Astrocyte of the cerebellum (primary cell): ENCODE measurements around the gene FXYD7.

ENCODE experiments used
- DNase-seq: peaks from one replicate; pipeline ENCODE4 v3.0.0-alpha.2; 2011; ENCODE audit warnings: low read depth
- H3K4me3 ChIP-seq: 2 replicates; pipeline ENCODE4 v1.5.1; 2011; ENCODE audit warnings: mild to moderate bottlenecking, low read depth, low read length, moderate library complexity
- in situ Hi-C: cut with HindIII; loops from 2 replicates; pipeline ENCODE4 v1.10.0; 2017; ENCODE audit warnings: low sequenced_read_pairs
- TF ChIP-seq, protein P1 (sequence below): IDR thresholded peaks from 2 replicates; pipeline ENCODE4 v1.5.1; 2012; ENCODE audit warnings: low read length, low read depth, moderate library complexity, mild to moderate bottlenecking; ENCODE audit errors: missing control alignments

FXYD7 gene

DNA sequence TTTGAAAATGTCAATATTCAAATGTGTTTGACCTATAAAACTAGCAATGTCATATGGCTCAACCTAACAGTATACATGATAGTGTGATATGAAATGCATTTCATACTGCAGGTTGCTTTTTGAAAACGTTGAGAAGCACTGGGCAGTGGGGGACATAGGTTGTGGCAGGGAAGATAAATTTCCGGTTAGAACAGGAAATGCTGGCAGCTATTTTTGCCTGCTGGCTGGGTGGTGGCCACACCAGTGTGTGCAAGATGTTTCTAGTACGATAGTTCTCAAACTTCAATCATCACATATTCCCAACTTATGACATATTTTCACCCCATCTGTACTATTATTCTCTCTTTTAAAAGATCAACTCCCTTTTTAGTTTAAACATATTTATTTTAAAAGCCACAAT lies 28.7 kb downstream of the FXYD7 start:
- DNase-seq, result no peak
- no peak overlapping the region for H3K4me3 ChIP-seq
- in situ Hi-C loops, result no loop called here
- TF ChIP-seq, protein P1, sequence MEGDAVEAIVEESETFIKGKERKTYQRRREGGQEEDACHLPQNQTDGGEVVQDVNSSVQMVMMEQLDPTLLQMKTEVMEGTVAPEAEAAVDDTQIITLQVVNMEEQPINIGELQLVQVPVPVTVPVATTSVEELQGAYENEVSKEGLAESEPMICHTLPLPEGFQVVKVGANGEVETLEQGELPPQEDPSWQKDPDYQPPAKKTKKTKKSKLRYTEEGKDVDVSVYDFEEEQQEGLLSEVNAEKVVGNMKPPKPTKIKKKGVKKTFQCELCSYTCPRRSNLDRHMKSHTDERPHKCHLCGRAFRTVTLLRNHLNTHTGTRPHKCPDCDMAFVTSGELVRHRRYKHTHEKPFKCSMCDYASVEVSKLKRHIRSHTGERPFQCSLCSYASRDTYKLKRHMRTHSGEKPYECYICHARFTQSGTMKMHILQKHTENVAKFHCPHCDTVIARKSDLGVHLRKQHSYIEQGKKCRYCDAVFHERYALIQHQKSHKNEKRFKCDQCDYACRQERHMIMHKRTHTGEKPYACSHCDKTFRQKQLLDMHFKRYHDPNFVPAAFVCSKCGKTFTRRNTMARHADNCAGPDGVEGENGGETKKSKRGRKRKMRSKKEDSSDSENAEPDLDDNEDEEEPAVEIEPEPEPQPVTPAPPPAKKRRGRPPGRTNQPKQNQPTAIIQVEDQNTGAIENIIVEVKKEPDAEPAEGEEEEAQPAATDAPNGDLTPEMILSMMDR, result no peak

DNA sequence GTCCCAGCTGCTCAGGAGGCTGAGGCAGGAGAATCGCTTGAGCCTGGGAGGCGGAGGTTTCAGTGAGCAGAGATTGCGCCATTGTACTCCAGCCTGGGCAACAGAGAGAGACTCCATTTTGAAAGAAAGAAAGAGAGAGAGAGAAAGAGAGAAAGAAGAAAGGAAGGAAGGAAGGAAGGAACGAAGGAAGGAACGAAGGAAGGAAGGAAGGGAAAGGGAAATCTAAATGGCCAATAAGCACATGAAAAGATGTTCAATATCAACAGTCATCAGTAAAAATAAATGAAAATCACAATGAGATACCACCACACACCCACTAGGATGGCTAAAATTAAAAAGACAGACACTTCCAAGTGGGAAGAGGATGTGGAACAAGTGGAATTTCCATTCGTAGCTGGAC lies 31.2 kb downstream of the FXYD7 start:
- in situ Hi-C loops, result no loop called here

DNA sequence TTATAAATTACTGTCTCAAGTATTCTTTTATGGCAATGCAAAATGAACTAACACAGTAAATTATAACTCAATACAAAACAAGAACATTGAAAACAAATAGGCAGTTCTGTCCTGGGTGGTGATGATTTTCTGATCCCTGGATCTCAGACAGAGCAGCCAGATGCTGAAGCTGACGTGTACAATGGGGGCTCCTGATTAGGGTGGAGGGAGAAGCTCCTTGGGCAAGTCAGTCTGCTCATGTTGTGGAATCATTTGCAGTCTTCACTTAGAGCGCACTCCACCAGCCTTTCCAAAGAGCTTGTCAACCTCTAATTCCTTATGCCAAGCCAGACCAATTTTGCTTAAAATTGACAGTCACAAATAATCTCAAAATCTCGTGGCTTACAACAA lies 33.1 kb downstream of the FXYD7 start:
- in situ Hi-C loops, result no loop called here
- TF ChIP-seq, protein P1, result no peak

More for the DNA sequence above, 31.2 kb downstream of the FXYD7 start:
- TF ChIP-seq, protein P1, result no peak
- DNase-seq, result no peak
- H3K4me3 ChIP-seq, result no peak overlapping the region

DNA sequence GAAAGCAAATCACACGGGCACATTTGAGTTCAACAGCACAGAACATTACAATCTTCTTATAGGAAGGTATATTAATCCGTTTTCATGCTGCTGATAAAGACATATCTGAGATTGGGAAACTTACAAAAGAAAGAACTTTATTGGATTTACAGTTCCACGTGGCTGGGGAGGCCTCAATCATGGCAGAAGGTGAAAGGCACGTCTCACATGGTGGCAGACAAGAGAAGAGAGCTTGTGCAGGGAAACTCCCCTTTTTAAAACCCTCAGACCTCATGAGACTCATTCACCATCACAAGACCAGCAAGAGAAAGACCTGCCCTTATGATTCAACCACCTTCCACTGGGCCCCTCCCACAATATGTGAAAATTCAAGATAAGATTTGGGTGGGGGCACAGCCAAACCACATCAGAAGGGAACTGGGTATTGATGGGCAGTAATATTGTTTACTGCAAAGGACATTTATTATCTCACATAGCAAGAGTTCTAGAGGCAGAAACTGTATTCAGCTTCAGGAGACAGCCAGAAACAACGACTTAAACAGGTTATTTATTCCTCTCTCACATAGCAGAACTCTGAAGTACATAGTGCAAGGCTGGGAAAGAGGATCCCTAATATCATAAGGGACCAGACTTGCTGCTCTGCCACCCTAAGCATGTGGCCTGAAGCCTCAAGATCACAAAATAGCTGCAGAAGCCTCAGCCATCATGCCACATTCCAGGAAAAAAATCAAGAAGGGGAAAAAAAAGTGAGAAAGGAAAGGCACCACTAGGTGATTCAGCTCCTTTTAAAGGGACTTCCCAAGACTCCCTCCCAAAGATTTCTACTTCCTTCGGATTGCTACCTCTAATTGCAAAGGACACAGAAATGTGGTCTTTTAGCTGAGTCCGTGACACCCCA lies 34.6 kb downstream of the FXYD7 start:
- in situ Hi-C loops, result no loop called here
- DNase-seq, result no peak
- TF ChIP-seq, protein P1, result no peak
- no peak overlapping the region for H3K4me3 ChIP-seq

More for the DNA sequence above, 33.1 kb downstream of the FXYD7 start:
- no peak for DNase-seq
- H3K4me3 ChIP-seq, result no peak overlapping the region

DNA sequence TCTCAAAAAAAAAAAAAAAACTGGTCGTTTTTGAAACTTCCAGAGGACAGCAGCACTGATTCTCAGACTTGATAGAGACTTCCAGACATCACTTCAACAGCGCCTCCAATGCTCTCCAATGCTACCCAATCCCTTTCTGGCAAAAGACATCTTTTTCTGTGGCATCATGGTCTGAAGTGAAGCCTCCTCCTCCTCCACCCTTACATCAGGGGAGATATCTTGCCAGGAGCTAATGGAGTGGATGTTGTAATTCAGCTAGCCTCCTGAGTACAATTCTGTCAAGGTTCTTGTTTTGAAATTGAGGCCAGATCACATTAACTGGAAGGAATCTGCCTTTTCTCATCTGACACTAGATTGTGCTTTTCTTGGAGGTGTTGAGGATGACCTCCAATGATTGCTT lies 35.6 kb downstream of the FXYD7 start:
- TF ChIP-seq, protein P1, result no peak
- no peak for DNase-seq
- no peak overlapping the region for H3K4me3 ChIP-seq
- in situ Hi-C loops, result no loop called here

DNA sequence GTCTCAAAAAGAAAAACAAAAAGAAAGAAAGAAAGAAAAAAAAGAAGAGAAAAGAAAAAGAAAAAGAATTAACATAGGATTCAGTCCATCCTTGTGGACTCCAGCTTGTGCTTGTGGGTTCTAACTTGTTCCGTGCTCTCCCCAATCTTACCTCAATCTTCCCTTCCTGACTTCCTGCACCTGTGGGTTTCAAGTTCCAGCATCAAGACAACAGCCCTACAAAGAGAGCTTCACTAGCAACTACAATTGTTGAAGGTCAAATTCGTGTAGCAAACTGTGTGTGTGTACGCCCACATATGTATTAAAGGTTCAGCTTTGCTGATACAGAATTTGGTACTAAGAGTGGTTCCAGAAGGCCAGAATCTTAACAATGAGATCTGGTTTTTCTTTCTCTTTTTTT lies 36.8 kb downstream of the FXYD7 start:
- in situ Hi-C loops, result no loop called here
- TF ChIP-seq, protein P1, result no peak
- H3K4me3 ChIP-seq, result no peak overlapping the region

More for the DNA sequence above, 36.8 kb downstream of the FXYD7 start:
- no peak for DNase-seq
